GM23338 (cell line): Measurements from ENCODE around the gene TGFBR1.

Experiments used
- CREB1 ChIP-seq: fragments of 250-450 bp; sonication (Bioruptor Pico); IDR thresholded peaks from 2 replicates; pipeline ENCODE4 v1.5.0; 2020; ENCODE audit warnings: low read depth, mild to moderate bottlenecking, moderate library complexity
- CTCF ChIP-seq, 2 experiments: fragments of 200-600 bp in 1 of 2; sonication (generic) in 1 of 2; conservative IDR thresholded peaks; 2 replicates each; pipeline versions ENCODE4 v1.5.1 to v1.6.1; 2016 to 2017; ENCODE audit warnings: antibody characterized with exemption in 2 of 2, low read depth in 2 of 2, mild to moderate bottlenecking in 2 of 2, moderate library complexity in 1 of 2
- EZH2 ChIP-seq: fragments of 200-600 bp; sonication (generic); IDR thresholded peaks from one replicate; pipeline ENCODE4 v1.8.0; 2017; ENCODE audit warnings: antibody characterized with exemption, mild to moderate bottlenecking, low read depth; ENCODE audit not compliant: unreplicated experiment
- EZH2phosphoT487 ChIP-seq: fragments of 200-600 bp; sonication (generic); IDR thresholded peaks from one replicate; pipeline ENCODE4 v1.8.1; 2018; ENCODE audit warnings: antibody characterized with exemption; ENCODE audit not compliant: unreplicated experiment
- JUNB ChIP-seq: IDR thresholded peaks from one replicate; pipeline ENCODE4 v1.6.1; 2016; ENCODE audit warnings: antibody characterized with exemption; ENCODE audit not compliant: unreplicated experiment
- POLR2AphosphoS5 ChIP-seq: IDR thresholded peaks from 2 replicates; pipeline ENCODE4 v1.6.1; 2016; ENCODE audit warnings: antibody characterized with exemption, low read depth
- REST ChIP-seq: IDR thresholded peaks from one replicate; pipeline ENCODE4 v1.6.1; 2018; ENCODE audit warnings: antibody characterized with exemption; ENCODE audit not compliant: unreplicated experiment
- STAT1 ChIP-seq: IDR thresholded peaks from one replicate; pipeline ENCODE4 v1.6.1; 2016; ENCODE audit warnings: antibody characterized with exemption; ENCODE audit not compliant: unreplicated experiment

- TF ChIP-seq CTCF (conservative IDR thresholded peaks at IDR 0.05; ENCODE audit: low read depth in 2 of 2) (no peak), STAT1 (no peak), POLR2AphosphoS5 (no peak), EZH2 (no peak), EZH2phosphoT487 (no peak), CREB1 (CRISPR knock-in tag) (no peak), REST (no peak), JUNB (no peak)
These were observed 37.4 kb downstream of the TGFBR1 start for GRCh38 chr9:99142275-99142674.
